ENCODE data around the gene HSPB1.
A peak's percentile ranks its signal among the peaks of the same experiment; 100 is the strongest.
"Not testable (repeated sequence)": the region's sequence is repeated elsewhere in the genome, so short reads cannot be mapped to it uniquely, and the experiment has no call there.

HSPB1 gene

DNA sequence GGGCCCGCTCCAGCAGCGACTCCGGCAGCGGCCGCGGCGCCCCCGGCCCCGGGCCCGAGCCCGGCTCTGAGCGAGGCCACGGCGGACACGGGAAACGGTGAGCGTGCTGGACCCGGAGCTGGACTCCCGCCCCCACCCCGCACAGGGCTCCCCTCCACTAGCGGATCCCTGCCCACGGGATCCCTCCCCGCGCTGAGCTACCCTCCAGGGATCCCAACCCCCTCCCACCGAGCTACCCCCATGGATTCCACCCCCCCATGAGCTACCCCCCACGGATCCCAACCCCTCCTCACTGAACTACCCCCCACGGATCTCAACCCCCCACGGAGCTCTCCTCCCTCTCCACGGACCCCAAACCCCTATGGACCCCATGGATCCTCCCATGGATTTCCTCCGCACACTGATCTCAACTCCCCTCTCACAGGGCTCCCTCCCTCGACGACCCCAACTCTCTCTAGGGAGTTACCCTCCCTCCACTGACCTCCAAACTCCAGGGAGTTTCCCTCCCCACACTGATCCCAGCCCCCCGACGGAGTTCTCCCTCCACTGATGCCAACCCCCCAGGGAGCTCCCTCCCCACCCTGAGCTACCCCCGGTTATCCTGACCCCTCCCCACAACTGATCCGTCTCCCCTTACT lies 20.6 kb upstream of the HSPB1 start:
- DNase-seq = no peak

DNA sequence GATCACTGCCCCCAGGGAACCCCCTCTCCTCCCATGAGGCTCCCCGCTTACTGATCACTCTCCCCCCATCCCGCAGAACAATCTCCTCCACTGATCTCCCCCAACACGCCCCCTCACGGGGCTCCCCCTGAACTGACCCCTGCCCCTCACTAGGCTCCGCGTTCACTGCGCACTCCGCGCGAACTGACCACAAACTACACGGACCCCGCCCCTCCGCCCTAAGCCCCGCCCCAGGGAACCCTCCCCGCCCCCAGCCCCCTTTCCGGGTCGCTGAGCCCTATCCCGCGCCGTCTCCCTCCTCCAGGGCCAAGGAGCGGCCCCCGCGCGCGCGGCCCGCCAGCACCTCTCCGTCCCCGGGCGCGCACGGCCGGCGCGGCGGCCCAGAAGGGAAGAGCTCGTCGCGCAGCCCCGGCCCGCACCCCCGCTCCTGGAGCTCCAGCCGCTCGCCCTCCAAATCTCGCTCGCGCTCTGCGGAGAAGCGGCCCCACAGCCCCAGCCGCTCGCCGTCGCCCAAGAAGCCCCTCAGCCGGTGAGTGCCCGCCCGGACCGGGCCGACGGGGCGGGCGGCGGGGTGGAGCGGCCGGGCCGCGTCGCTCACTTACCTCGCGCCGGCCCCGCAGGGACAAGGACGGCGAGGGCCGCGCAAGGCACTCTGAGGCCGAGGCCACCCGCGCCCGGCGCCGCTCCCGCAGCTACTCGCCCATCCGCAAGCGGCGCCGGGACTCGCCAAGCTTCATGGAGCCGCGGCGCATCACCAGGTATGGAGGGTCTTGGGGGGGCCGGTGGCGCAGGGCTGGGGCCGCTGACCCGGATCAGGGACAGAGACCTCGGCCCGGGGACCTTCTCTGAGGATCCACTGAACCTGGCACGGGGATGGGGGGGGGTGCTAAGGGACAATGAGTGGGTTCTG lies 19.9 kb upstream of the HSPB1 start:
- no peak for DNase-seq

DNA sequence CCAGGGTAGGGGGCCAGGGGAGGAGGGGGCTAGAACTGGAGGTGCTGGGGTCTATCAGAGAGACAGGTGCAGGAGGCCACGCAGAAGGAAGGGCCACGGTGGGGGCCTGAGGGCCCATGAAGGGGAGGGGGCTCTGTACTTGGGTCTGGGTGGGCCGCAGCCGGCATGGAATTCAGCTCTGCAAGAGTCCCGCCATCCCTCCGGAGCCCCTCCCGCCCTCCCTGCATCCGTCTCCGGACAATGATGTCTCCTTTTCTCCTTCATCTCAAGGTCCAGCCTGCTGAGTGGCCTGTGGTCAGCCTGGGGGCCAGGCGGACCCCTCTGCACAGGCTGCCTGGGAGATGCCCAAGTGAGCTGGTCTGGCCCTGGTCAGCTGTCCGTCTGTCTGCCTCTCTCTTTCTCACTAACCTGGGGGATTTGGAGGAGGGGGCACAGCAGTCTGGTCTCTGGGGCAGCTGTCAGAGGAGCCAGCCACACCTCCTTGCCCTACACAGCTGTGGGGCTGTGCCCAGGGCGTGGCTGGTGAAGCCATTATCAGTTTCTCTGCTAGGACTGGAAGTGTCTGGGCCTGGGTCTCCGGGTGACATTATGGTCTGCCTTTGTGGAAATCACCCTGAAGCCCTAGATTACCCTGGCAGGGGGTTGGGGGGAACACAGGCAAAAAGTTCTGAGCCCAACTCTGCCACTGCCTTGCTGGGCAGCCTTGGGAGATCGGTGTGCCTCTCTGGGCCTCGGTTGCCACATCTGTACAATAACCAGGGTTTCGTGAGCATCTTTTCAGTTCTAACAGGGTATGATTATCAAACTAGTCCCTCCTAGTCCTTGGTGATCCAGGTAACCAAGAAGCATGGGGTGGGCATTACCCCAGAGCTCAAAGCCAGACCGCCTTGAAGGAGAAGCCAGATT lies 19.0 kb upstream of the HSPB1 start:
- DNase-seq = no peak

DNA sequence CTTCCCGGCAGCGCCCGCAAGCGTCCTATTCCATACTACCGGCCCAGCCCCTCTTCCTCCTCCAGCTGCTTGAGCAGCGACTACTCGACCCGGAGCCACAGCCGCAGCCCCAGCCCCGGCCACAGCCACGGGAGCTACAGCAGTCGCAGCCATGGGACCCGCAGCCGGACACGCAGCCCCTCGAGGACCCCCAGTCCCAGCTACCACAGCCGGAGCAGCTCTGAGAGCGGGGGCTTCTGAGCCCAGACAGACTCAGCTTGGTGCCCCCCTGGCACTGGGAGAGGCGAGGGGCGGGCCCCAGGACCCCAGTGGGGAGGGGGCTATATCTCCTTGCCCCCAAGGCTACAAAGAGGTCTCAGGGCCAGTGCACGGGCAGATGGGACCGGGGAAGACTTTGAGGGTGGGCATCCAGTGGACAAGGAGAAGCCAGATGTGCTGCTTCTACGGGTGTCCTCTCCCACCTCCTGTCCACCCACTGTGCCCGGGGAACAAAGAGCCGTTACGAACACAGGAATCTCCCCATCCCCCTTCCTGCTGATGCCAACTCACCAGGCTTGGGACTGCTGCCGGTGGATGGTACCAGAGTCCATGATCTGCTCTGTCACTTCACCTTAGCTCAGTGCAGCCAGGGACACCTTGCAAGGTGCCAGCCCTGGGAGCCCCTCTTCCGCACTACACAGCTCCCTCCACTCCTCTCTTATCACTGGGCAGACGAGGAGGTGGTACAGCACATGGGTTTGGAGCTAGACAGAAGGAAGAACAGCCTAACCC lies 16.7 kb upstream of the HSPB1 start:
- DNase-seq = no peak

DNA sequence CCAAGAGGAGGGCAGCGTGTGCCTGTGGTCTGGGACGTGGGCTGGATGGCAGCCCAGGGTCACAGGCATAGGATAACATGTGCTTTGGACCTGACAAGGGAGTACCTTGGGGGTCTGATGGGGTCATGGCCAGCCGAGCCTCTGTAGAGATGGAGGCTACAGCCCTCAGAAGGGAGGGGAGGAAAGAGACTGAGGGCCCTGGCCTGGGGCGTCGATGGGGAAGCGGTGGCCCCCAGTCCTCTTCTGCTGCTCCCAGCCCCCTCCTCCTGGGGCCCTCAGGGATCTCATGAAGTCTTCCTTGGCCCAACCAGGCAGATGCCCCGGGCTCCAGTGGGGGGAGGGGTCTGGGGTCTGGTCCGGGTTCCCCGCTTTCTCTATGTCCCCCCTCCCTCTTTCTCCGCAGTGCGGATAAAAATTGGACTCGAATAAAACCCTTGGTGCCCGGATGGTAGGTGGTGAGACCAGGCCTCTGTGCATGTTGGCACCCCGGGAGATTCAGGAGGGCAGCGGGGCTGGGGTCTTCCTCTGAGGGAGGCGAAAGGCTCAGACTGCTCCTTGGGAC lies 15.6 kb upstream of the HSPB1 start:
- DNase-seq = no peak

DNA sequence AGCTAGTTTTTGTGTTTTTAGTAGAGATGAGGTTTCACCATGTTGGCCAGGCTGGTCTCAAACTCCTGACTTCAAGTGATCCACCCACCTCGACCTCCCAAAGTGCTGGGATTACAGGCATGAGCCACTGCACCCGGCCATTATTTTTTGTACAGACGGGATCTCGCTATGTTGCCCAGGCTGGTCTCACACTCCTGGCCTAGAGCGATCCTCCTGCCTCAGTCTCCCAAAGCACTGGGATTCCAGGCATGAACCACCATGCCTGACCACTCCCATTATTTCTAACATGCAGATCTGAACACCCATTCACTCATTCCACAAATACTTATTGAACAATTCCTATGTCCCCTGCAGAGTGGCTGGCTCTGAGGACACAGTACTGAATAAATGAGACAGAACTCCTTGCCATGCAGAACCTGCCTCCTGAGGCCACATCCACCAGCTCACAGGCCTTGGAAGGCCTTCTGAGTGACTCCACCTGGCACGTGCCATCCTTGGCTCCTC lies 11.6 kb upstream of the HSPB1 start:
- not testable (repeated sequence) for DNase-seq

DNA sequence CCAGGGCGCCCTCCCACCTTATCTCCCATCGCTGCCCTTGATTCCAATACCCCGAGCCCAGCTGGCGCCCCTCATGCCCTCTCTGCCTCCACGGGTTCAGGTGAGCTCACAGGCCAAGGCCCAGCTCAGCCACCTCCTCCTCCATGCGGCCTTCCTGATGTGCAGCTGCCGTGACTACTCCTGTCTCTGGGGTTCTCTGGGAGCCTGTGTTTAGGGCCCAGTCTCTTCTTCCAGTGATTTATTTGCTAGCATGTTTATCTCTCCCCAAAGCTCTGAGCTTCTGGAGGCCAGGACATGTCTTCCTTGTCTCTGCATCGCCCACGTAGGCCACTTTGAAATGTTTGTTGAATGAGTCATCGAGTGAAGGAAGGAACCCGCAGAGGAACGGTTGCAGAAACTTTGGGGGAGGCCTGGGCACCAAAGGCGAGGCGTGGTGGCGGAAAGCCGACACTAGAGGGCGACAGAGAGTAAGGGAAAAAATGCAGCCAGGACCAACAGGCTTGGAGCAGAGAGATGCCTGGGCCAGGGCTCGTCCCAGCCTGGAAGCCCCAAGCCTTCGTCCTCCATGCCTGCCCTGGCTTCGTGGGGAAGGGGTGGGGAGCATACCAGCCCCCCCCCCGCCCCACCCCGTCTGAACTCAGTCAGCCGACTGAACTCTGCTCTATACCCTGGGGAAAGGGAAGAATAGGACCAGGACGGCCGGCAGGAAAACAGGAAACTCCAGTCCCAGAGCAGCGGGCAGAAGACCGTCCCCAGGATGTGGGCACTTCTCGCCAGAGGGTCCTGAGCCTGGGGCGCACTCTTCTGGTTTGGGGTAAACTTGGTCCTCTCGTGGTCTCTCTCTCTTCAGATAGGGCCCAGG lies 10.9 kb upstream of the HSPB1 start:
- peak; percentile 70 to 77 for DNase-seq

DNA sequence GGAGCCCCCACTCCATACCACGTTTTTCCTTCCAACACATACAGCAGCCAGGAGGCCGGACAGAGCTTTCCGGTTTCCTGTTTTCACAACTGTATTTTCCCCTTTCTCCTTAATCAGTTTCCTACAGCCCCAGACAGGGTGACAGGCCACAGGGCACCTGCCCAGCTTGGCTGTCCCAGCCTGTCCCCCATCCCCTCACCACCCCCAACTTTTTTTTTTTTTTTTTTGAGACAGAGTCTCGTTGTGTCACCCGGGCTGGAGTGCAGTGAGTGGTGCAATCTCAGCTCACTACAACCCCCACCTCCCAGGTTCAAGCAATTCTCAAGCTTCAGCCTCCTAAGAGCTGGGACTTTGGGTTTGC lies 10.3 kb upstream of the HSPB1 start:
- no peak for DNase-seq

DNA sequence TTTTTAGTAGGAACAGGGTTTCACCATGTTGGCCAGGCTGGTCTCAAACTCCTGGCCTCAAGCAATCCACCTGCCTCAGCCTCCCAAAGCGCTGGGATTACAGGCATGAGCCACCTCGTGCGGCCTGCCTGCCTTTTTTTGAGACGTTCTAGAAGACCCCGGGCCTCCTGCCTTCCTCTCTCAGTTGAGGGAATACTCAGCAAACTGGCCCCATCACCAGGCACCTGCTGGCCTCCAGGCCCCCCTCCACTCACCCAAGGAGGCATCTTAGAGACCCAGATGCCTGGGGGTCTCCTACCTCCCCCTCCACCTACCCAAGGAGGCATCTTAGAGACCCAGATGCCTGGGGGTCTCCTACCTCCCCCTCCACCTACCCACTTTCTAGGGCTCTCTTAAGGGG lies 9.6 kb upstream of the HSPB1 start:
- DNase-seq = not testable (repeated sequence)

DNA sequence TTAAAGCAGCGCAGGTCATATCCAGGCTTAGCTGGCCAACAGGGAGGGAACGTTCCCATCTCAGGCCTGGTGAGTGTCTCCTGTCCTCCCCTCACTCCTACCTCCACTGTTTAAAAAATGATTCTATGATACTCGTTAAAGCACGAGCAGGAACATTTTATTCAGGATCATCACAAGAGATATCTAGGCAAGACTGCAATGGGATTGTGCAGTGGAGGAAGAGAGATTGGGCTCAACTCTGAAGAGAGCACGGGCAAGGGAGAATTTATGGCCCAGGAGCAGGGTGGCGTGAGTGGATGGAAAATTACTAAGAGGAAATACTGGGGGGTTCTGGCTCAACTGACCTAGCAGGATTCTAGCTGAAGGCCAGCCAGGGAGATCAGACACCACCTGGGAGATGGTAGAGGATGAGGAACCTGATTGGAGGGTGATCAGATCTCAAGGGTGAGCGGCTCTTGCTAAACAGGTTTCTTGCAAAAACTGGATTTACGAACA lies 9.0 kb upstream of the HSPB1 start:
- DNase-seq = no peak

DNA sequence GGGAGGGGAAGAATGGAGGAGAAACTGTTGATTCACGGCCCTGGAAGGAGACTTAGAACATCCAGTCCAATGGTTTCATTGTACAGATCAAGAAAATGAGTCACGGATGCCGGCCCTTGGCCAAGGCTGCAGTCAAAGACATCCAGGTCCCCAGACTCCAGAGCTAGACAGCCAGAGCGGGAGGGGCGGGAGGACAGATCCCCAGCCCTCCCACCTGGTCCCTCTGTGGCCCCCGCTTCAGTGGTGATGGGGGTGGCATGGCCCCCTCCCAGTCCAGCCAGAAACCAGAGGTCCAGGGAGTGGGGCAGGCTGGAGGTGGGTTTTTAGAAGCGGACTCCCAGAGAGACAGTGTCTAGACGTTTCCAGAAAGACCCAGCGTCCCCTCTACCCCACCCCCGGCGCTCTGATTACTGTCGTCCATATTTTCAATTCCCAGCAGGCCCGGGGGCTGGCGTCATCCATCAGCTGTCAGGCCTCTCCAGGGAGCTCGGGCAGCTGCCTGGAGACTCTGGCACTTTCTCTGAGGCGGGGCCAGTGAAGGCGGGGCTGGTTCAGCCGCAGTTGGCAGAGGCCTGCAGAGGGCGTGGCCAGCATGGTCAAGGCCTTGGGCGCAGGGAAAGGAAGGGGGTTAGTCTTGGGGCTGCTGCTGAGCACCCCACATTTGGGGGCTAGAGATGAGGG lies 8.0 kb upstream of the HSPB1 start:
- peak; percentile 87 to 97 for DNase-seq

DNA sequence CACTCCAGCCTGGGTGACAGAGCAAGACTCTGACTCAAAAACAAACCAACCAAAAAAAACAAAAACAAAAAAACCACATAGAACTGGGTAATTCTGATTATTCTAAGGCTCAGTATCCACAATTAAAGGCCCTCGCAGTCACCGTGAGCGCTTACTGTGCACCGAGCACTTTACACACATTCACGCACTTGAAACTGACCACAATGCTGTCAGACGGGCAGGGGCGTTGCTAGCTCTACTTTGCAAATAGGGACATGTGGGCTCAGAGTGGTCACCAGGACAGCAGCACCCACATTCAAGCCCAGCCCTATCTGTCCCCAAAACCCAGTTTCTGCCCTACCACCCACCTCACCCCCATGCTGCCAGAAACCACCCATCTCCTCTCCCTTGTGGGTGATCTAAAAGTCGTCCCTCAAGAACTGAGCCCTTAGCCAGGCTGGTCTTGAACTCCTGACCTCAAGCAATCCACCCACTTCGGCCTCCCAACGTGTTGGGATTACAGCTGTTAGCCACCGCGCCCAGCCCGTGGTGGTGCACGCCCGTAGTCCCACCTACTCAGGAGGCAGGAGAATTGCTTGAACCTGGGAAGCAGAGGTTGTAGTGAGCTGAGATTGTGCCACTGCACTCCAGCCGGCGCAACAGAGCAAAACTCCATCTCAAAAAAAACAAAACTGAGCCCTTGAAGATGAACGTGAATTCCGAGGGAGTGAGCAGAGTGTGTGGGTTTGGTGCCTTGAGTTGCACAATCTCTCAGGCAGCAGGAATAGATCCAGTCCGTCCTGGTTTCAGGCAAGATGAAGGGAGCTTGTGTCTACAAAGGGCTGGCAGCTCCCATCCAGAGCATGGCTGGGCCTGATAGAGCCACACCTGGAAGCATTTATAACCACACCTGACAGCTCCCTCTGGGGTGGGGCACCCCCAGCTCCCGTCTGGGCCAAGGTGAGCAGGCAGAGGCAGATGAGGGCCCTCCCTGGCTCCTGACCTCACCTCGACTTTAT lies 5.4 kb upstream of the HSPB1 start:
- peak in 1 of 2 experiments; percentile 33 for DNase-seq

DNA sequence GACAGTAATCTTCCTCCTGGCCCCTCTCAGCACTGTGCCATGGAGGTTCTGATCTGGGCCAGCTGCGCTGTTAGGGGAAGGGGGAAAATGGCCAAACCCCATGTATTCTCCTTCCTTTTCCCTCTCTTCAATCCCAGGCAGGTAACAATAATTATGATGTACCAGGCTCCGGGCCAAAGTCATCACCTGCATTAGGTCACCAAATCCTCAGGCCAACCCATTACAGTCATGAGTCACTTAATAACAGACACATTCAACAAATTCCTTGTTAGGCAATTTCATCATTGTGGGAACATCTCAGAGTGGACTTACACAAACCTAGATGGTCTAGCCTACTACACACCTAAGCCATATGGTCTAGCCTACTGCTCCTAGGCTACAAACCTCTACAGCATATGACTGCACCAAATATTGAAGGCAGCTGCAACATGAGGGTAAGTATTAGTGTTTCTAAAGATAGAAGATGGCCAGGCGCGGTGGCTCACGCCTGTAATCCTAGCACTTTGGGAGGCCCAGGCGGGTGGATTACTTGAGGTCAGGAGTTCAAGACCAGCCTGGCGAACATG lies 2.2 kb upstream of the HSPB1 start:
- no peak for DNase-seq

DNA sequence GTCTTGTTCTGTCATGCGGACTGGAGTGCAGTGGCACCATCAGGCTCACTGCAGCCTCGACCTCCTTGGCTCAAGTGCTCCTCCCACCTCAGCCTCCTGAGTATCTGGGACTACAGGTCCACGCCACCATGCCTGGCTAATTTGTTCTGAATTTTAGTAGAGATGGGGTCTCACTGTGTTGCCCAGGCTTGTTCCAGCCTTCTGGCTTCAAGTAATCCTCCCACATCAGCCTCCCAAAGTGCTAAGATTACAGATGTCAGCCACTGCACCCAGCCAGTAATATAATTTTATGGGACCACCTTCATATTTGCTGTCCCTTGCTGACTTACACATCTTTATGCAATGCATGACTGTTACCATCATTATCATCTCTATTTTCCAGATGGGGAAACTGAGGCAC lies 1.5 kb upstream of the HSPB1 start:
- no peak for DNase-seq

DNA sequence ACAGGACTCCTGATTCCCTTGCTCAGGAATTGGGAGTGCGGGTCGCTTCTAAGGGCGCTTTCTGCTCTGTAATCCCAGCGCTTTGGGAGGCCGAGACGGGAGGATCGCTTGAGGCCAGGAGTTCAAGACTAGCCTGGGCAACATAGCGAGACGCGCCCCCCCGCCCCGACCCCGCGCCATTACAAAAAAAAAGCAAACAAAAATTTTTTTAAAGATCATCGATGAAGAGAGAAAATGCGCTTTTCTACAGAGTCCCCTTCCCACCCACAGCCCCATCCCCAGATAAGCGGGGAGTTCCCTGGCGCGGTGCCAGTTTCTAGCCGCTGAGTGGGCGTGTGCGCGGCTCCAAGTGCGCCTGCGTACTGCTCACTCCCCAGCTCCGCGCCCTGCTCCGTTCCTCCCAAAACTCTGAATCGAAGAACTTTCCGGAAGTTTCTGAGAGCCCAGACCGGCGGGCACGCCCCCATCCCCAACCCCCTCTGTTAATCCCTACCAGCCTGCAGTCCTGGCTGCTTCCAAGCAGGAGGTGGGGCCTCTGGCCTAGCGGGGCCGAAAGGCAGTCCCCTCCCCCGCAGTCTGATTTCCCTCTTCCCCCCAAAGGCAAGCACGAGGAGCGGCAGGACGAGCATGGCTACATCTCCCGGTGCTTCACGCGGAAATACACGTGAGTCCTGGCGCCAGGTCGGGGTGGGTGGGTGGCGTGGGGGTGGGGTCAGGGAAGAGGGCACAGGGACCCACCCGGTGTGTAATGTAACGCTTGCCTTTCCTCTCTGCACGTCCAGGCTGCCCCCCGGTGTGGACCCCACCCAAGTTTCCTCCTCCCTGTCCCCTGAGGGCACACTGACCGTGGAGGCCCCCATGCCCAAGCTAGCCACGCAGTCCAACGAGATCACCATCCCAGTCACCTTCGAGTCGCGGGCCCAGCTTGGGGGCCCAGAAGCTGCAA lies 1.0 kb downstream of the HSPB1 start:
- peak; percentile 15 to 34 for DNase-seq

DNA sequence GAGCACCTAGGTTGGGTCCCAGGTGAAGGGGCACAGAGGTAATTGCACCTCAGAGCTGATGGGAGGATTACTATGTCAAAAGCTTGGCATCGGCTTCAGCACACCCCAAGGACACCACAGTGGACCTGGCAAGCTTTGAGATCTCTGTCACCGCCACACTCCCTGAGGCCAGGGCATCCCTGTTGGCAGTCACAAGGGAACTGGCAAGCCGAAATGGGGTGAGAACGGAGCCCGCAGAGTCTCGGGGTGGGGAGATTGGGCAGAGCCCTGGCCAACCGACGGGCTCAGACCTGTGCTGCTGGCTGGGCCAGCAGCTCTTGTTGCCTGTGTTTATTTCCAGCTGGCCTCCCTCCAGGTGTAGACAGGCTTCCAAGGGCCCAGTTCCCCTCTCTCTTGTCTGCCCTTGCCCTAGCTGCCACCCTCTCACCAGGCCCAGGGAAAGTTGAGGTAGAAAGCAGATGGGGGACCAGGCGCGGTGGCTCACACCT lies 2.5 kb downstream of the HSPB1 start:
- no peak for DNase-seq

DNA sequence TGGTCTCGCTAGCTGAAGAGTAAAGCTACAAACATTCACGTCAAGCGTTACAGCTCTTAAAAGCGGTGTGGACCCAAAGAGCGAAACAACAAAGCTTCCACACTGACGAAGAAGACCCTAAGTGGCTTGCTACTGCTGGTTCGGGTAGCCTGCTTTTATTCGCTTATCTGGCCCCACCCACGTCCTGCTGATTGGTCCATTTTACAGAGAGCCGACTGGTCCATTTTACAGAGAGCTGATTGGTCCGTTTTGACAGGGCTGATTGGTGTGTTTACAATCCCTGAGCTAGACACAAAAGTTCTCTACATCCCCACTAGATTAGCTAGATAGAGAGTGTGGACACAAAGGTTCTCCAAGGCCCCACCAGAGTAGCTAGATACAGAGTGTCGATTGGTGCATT lies 6.4 kb downstream of the HSPB1 start:
- not testable (repeated sequence) for DNase-seq
